IPS-11a (cell line): ENCODE results near the gene EIF4G1.
"Not testable (repeated sequence)": the region's sequence is repeated elsewhere in the genome, so short reads cannot be mapped to it uniquely, and the experiment has no call there.

Experiments
- H3K4me3 ChIP-seq: one replicate; pipeline ENCODE4 v1.5.1; 2013; ENCODE audit warnings: low read depth, low read length, control low read depth

Gene EIF4G1

GRCh38 chr3:184333190-184333589, 18.8 kb downstream of the EIF4G1 start:
- no peak overlapping the region for H3K4me3 ChIP-seq

DNA sequence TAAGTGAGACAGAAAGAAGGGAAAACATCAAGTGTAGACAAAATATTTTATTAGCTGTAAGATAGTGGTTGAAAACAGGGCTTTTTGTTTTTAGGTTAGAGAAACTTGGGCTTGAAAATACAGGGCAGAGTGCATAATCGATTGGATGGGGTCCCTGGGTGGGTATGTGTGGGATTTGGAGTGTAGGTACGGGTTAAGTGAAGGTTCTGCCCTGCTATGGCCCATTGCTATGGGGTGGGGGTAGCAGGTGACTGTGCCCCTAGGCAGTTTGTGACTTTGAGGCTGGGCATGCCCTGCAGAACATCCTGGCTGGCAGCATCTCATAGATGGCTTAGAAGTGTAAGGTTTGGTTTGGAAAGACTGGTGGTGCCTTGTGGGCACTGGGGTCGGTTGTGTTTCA, 19.3 kb downstream of the EIF4G1 start:
- H3K4me3 ChIP-seq, result no peak overlapping the region

DNA sequence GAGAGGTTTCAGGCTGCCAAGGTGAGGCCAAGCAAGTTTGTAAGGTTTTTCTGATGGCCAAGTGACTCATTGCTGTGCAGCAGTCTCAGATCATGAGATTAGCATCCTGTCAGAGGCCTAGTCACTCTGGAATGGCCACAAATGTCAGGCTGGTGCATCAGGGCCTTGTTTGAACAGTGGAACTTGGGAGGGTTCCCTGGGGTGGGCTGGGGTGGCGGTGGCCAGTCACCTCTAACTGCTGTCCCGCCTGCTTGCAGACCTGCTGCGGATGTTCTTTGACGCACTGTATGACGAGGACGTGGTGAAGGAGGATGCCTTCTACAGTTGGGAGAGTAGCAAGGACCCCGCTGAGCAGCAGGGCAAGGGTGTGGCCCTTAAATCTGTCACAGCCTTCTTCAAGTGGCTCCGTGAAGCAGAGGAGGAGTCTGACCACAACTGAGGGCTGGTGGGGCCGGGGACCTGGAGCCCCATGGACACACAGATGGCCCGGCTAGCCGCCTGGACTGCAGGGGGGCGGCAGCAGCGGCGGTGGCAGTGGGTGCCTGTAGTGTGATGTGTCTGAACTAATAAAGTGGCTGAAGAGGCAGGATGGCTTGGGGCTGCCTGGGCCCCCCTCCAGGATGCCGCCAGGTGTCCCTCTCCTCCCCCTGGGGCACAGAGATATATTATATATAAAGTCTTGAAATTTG, 20.2 kb downstream of the EIF4G1 start:
- no peak overlapping the region for H3K4me3 ChIP-seq

- no peak overlapping the region for H3K4me3 ChIP-seq
Observed at GRCh38 chr3:184335291-184335660, 20.9 kb downstream of the EIF4G1 start.

- peak overlapping the region; percentile 69 for H3K4me3 ChIP-seq
Observed at GRCh38 chr3:184335661-184336546, 21.5 kb downstream of the EIF4G1 start.

GRCh38 chr3:184336547-184337398, 22.4 kb downstream of the EIF4G1 start:
- peak overlapping the region; percentile 69 for H3K4me3 ChIP-seq

GRCh38 chr3:184337399-184337714, 23.0 kb downstream of the EIF4G1 start, which contains the start of gene FAM131A:
Gene FAM131A (plus strand): TSS chr3:184337600. CDS start chr3:184337631, 31 bp downstream.
- peak within 1 kb of the TSS; percentile 69 for H3K4me3 ChIP-seq

DNA sequence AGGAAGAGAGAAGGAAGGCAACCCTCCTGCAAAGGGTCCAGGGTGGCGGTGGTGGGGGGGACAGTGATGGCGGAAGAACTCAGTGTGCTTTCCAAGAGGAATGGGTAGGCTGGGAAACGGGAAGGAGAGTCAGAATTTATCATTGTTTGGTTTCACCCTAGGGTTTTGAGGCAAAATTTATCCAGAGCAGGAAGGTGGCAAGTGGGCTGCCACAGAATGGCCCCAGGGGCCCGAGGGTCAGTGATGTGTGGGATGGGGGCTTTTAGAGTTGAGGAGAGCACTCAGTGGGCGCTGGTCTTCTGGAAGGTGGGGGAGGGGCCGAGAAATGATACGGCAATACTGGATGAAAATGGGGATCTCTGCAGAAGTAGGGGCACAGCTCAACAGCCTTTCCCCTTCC, 23.6 kb downstream of the EIF4G1 start:
- H3K4me3 ChIP-seq, result no peak overlapping the region

DNA sequence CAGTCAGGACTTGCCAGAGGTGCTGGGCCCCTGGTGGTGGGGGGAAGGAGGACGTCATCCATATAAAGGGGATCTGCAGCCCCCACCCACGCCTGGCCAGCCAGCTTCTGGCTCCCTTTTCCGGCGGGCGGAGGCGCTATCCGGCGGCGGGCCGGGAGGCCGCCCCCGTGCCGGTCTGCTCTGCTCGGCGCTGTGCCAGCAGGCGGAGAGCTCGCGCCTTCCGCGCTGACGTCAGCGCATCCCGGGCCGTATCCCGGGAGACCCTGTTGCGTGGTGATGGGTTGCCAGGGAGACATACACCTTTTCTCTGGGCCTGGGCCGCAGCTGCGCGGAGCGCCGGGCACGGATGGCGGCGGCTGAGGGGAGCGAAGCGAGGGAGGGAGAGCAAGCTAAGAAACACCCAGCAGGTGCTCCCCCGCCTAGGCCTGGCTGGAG, 24.1 kb downstream of the EIF4G1 start:
- H3K4me3 ChIP-seq, result no peak overlapping the region

- H3K4me3 ChIP-seq, result no peak overlapping the region
Observed at GRCh38 chr3:184339001-184339400, 24.6 kb downstream of the EIF4G1 start.

DNA sequence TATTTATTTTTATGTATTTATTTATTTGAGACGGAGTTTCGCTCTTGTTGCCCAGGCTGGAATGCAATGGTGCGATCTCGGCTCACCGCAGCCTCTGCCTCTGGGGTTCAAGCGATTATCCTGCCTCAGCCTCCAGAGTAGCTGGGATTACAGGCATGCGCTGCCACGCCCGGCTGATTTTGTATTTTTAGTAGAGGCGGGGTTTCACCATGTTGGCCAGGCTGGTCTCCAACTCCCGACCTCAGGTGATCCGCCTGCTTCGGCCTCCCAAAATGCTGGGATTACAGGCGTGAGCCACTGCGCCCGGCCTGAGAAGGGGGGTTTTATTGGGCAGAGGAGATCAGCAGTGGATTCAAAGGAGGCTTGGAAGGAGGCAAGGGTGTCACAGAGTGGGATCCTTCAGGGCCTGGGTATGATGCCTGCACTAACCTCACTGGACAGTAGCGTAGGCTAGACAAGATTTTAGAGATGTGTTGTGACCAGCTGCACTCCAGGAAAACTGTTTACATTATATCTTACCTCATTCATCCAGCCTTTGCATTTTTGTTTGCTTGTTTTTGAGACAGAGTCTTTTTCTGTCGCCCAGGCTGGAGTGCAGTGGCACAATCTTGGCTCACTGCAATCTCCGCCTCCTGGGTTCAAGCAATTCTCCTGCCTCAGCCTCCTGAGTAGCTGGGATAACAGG, 25.2 kb downstream of the EIF4G1 start:
- H3K4me3 ChIP-seq, result not testable (repeated sequence)

DNA sequence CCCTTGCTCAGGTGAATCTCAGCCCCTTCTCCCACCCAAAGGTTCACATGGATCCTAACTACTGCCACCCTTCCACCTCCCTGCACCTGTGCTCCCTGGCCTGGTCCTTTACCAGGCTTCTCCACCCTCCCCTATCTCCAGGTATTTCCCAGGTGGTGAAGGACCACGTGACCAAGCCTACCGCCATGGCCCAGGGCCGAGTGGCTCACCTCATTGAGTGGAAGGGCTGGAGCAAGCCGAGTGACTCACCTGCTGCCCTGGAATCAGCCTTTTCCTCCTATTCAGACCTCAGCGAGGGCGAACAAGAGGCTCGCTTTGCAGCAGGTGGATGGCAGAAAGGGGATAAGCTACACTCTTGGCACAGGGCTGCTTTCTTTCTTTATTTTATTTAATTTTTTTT, 27.5 kb downstream of the EIF4G1 start:
- no peak overlapping the region for H3K4me3 ChIP-seq

DNA sequence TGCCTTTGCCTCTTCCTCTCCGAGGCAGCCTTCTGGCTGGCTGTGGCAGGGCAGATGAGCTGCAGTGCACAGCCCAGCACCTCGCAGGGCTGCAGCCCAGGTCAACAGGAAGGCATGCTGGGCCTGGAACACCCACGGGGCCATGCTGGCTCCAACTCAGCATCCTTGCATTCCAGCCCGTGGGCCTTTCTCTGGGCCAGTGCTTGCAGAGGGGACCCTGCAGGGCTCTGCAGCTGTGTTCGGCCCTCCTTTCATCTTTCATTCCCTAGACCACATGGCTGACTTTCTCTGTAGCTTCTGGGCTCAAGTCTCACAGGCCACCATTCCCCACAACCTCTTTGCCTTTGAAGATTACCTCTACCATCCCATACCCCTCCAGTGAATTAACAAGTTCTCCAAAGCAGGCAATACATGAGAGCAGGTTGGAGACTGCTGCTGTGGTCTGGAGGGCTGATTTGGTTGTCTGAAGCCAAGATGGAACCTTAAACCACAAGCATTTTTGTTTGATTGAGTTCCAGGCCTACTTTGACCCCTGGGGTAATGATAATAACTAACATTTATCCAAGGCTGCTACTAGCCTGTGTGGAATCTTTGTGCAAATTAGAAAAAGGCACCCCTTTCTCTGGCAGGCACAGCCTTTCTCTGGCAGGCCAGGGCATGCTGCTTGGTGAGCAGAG, 28.9 kb downstream of the EIF4G1 start:
- no peak overlapping the region for H3K4me3 ChIP-seq

DNA sequence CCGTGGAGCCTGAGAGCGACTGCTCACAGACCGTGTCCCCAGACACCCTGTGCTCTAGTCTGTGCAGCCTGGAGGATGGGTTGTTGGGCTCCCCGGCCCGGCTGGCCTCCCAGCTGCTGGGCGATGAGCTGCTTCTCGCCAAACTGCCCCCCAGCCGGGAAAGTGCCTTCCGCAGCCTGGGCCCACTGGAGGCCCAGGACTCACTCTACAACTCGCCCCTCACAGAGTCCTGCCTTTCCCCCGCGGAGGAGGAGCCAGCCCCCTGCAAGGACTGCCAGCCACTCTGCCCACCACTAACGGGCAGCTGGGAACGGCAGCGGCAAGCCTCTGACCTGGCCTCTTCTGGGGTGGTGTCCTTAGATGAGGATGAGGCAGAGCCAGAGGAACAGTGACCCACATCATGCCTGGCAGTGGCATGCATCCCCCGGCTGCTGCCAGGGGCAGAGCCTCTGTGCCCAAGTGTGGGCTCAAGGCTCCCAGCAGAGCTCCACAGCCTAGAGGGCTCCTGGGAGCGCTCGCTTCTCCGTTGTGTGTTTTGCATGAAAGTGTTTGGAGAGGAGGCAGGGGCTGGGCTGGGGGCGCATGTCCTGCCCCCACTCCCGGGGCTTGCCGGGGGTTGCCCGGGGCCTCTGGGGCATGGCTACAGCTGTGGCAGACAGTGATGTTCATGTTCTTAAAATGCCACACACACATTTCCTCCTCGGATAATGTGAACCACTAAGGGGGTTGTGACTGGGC, 30.3 kb downstream of the EIF4G1 start:
- H3K4me3 ChIP-seq, result no peak overlapping the region

GRCh38 chr3:184345317-184346144, 31.1 kb downstream of the EIF4G1 start:
- H3K4me3 ChIP-seq, result no peak overlapping the region

DNA sequence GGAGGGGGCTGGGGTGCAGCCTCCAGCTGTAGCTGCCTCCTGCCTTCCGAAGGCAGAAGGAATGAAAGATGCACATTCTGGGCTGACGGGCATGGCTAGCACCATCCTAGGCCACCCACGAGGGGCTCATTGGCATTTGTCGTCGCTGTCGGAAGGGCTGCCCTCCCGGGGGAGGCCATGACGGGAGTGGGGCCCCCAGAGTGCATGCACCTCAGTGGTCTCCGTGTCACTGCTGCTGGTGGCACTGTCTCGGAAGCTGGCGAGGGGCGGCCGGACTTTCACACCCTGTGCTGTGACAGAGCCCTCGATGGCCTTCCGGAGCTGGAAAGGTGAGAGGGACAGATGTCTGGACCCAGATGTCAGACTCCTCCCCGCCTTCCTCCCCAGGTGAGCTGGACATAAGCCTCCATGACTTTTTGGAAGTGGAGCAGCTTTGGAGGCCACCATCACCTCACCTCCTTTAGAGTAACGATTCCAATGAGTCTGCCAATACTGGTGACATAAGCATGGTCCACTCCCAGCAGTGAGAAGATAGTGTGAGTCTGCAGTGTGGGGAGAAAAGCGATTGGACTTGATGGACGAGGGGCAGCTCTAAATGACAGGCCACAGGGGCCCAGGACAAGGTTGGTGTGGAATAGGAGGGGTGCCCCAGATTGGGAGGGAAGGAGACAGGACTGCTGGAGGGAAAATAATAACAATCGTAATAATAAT, 32.2 kb downstream of the EIF4G1 start:
- H3K4me3 ChIP-seq, result no peak overlapping the region

GRCh38 chr3:184347321-184348056, 33.1 kb downstream of the EIF4G1 start:
- H3K4me3 ChIP-seq, result no peak overlapping the region

- H3K4me3 ChIP-seq, result no peak overlapping the region
Observed at GRCh38 chr3:184348057-184348382, 33.6 kb downstream of the EIF4G1 start.
